Liver (tissue), 9 donors: Measurements from ENCODE around the gene GRM2. TPM values are rescaled to one million over a fixed set of nuclear protein-coding genes. Genes with fewer than 3 reads are reported as not detected.

Experiments used
- DNase-seq: peaks from one replicate; pipeline ENCODE4 v3.0.0-alpha.2; 2017; ENCODE audit warnings: low spot score
- H3K27ac ChIP-seq, 2 donors: one replicate each; pipeline ENCODE4 v1.7.0; 2013; ENCODE audit warnings: inconsistent platforms in 2 of 2, low read length in 2 of 2, control low read depth in 1 of 2, low read depth in 1 of 2, mild to moderate bottlenecking in 1 of 2
- H3K27me3 ChIP-seq, 4 donors: one replicate each; pipeline versions ENCODE4 v1.6.1 to v1.7.0; 2013; ENCODE audit warnings: low read length in 3 of 4, inconsistent platforms in 1 of 4, mild to moderate bottlenecking in 1 of 4, moderate library complexity in 1 of 4; ENCODE audit not compliant: control insufficient read depth in 4 of 4, insufficient read depth in 4 of 4
- H3K36me3 ChIP-seq, 4 donors: one replicate each; pipeline versions ENCODE4 v1.6.1 to v1.7.0; 2013; ENCODE audit warnings: low read length in 3 of 4, mild to moderate bottlenecking in 3 of 4, low read depth in 1 of 4, moderate library complexity in 1 of 4; ENCODE audit not compliant: control insufficient read depth in 4 of 4, insufficient read depth in 3 of 4
- H3K4me1 ChIP-seq, 4 donors: one replicate each; pipeline versions ENCODE4 v1.6.1 to v1.7.0; 2013; ENCODE audit warnings: low read length in 3 of 4, mild to moderate bottlenecking in 3 of 4, moderate library complexity in 1 of 4; ENCODE audit not compliant: control insufficient read depth in 4 of 4, insufficient read depth in 4 of 4
- H3K4me3 ChIP-seq, 3 donors: one replicate each; pipeline versions ENCODE4 v1.6.1 to v1.7.0; 2013; ENCODE audit warnings: low read length in 3 of 3, control low read depth in 1 of 3, low read depth in 1 of 3, mild to moderate bottlenecking in 1 of 3
- H3K9ac ChIP-seq, 2 donors: one replicate each; pipeline ENCODE4 v1.7.0; 2013; ENCODE audit warnings: low read length in 2 of 2, mild to moderate bottlenecking in 2 of 2, moderate library complexity in 2 of 2, control low read depth in 1 of 2, low read depth in 1 of 2
- H3K9me3 ChIP-seq, 4 donors: one replicate each; pipeline versions ENCODE4 v1.6.1 to v1.7.0; 2013; ENCODE audit warnings: low read length in 3 of 4; ENCODE audit not compliant: control insufficient read depth in 4 of 4
- ATF3 ChIP-seq: IDR thresholded peaks from 2 replicates; pipeline ENCODE4 v1.6.1; 2016; ENCODE audit warnings: antibody characterized with exemption
- CTCF ChIP-seq: fragments of 150-350 bp; IDR thresholded peaks from 2 replicates; pipeline ENCODE4 v1.5.1; 2017; ENCODE audit warnings: improper control_type of control experiment, low read depth, low read length; ENCODE audit not compliant: missing input control
- EGR1 ChIP-seq, 2 donors: IDR thresholded peaks; 2 replicates each; pipeline ENCODE4 v1.6.1; 2016 to 2018; ENCODE audit warnings: antibody characterized with exemption in 2 of 2, low read depth in 2 of 2
- FOXA1 ChIP-seq: IDR thresholded peaks from 2 replicates; pipeline ENCODE4 v1.6.1; 2016; ENCODE audit warnings: antibody characterized with exemption
- FOXA2 ChIP-seq: IDR thresholded peaks from 2 replicates; pipeline ENCODE4 v1.6.1; 2016; ENCODE audit warnings: antibody characterized with exemption
- GABPA ChIP-seq, 2 donors: IDR thresholded peaks in 1 of 2; conservative IDR thresholded peaks in 1 of 2; 2 replicates each; pipeline ENCODE4 v1.6.1; 2016; ENCODE audit warnings: antibody characterized with exemption in 2 of 2, mild to moderate bottlenecking in 1 of 2, moderate library complexity in 1 of 2
- HNF4A ChIP-seq, 2 donors: conservative IDR thresholded peaks; 2 replicates each; pipeline ENCODE4 v1.6.1; 2016; ENCODE audit warnings: antibody characterized with exemption in 2 of 2, mild to moderate bottlenecking in 2 of 2
- HNF4G ChIP-seq: IDR thresholded peaks from 2 replicates; pipeline ENCODE4 v1.6.1; 2016; ENCODE audit warnings: antibody characterized with exemption
- JUND ChIP-seq, 2 donors: IDR thresholded peaks; 2 replicates each; pipeline ENCODE4 v1.6.1; 2016; ENCODE audit warnings: antibody characterized with exemption in 2 of 2
- MAX ChIP-seq: IDR thresholded peaks from 2 replicates; pipeline ENCODE4 v1.6.1; 2016; ENCODE audit warnings: antibody characterized with exemption
- RAD21 ChIP-seq, 2 donors: IDR thresholded peaks; 2 replicates each; pipeline ENCODE4 v1.6.1; 2016; ENCODE audit warnings: antibody characterized with exemption in 2 of 2, mild to moderate bottlenecking in 2 of 2
- REST ChIP-seq: IDR thresholded peaks from 2 replicates; pipeline ENCODE4 v1.6.1; 2016; ENCODE audit warnings: antibody characterized with exemption, mild to moderate bottlenecking
- RXRA ChIP-seq, 2 donors: IDR thresholded peaks; 2 replicates each; pipeline ENCODE4 v1.6.1; 2017 to 2018; ENCODE audit warnings: antibody characterized with exemption in 2 of 2, mild to moderate bottlenecking in 1 of 2
- SP1 ChIP-seq: IDR thresholded peaks from 2 replicates; pipeline ENCODE4 v1.6.1; 2018; ENCODE audit warnings: antibody characterized with exemption, mild to moderate bottlenecking
- TAF1 ChIP-seq: conservative IDR thresholded peaks from 2 replicates; pipeline ENCODE4 v1.6.1; 2016; ENCODE audit warnings: antibody characterized with exemption, mild to moderate bottlenecking
- YY1 ChIP-seq: IDR thresholded peaks from 2 replicates; pipeline ENCODE4 v1.6.1; 2016; ENCODE audit warnings: antibody characterized with exemption, mild to moderate bottlenecking
- ZBTB33 ChIP-seq: IDR thresholded peaks from 2 replicates; pipeline ENCODE4 v1.6.1; 2016; ENCODE audit warnings: antibody characterized with exemption
- WGBS: extraction: QIAGEN DNeasy Blood & Tissue Kit; methylation state at CpG from one replicate; pipeline ENCODE4 v1.1.7; 2013; 5-methylcytosine and 5-hydroxymethylcytosine counted together
- polyA plus RNA-seq, 2 donors: library from polyadenylated mRNA; stranded (reverse) in 1 of 2; unstranded in 1 of 2; fragments of 200-250 nt in 1 of 2; fragments of >200 nt in 1 of 2; fragmentation: Nextera tagmentation in 1 of 2; extraction: Ambion mirVana in 1 of 2; gene quantifications; one replicate each; pipeline versions ENCODE4 v1.2.1 to v1.2.3, GENCODE V29; 2013 to 2015
- total RNA-seq, 2 donors: library from RNA; depleted of rRNA; stranded (reverse); fragments of >200 nt; gene quantifications; one replicate each; pipeline ENCODE4 v1.2.3, GENCODE V29; 2014
- donor health status: healthy.
- donor health status: healthy.
- donor health status: healthy.
- donor health status: healthy.
- donor health status: healthy.

GRM2 gene
- total and polyA plus RNA-seq, 4 donors: 0.02 to 0.08 TPM; not detected in 2

GRCh38 chr3:51709004-51709420 lies 2.1 kb downstream of the GRM2 start:
- H3K36me3 ChIP-seq: peaks cover 0 to 9% (median 6%) of the 10 kb centered on the region in 4 donors
- no peaks in the 10 kb centered on the region for H3K27me3 ChIP-seq
- H3K27ac ChIP-seq: no peak overlapping the region
- no peak overlapping the region for H3K9ac ChIP-seq
- 96% methylated on average over 17 of the region's 17 CpGs for WGBS
- no peaks in the 10 kb centered on the region for H3K9me3 ChIP-seq
- no peak overlapping the region for H3K4me3 ChIP-seq
- no peak for DNase-seq
- H3K4me1 ChIP-seq: peaks cover 0 to 4% (median 1%) of the 10 kb centered on the region in 4 donors
- TF ChIP-seq FOXA2 (no peak), HNF4A (conservative IDR thresholded peaks at IDR 0.05) (no peak), GABPA (IDR thresholded peaks at IDR 0.05 in 1 of 2, conservative IDR thresholded peaks at IDR 0.05 in 1 of 2) (no peak), YY1 (no peak), FOXA1 (no peak), HNF4G (no peak), EGR1 (IDR thresholded peaks at IDR 0.05; ENCODE audit: low read depth in 2 of 2) (no peak), ZBTB33 (no peak), TAF1 (no peak)

- 77% methylated on average over 4 of the region's 4 CpGs for WGBS
- peaks cover 0 to 4% (median 2%) of the 10 kb centered on the region in 4 donors for H3K36me3 ChIP-seq
- no peaks in the 10 kb centered on the region for H3K9me3 ChIP-seq
- no peak overlapping the region for H3K27ac ChIP-seq
- H3K27me3 ChIP-seq: no peaks in the 10 kb centered on the region
- TF ChIP-seq TAF1: no peak
- TF ChIP-seq EGR1 (IDR thresholded peaks at IDR 0.05; ENCODE audit: low read depth in 2 of 2): no peak
- no peak for TF ChIP-seq RAD21 (IDR thresholded peaks at IDR 0.05)
- no peak for TF ChIP-seq MAX
- TF ChIP-seq ATF3: no peak
- no peak for TF ChIP-seq SP1
- TF ChIP-seq REST: no peak
- TF ChIP-seq HNF4G: no peak
- TF ChIP-seq GABPA (IDR thresholded peaks at IDR 0.05 in 1 of 2, conservative IDR thresholded peaks at IDR 0.05 in 1 of 2): no peak
- no peak for TF ChIP-seq JUND (IDR thresholded peaks at IDR 0.05)
- no peak for TF ChIP-seq HNF4A (conservative IDR thresholded peaks at IDR 0.05)
- TF ChIP-seq FOXA2: no peak
- no peak for TF ChIP-seq RXRA (IDR thresholded peaks at IDR 0.05)
- no peak for TF ChIP-seq CTCF
- no peak for TF ChIP-seq ZBTB33
- no peak for TF ChIP-seq FOXA1
- no peak for DNase-seq
- no peak overlapping the region for H3K9ac ChIP-seq
- H3K4me3 ChIP-seq: no peak overlapping the region
- peaks cover 0 to 4% (median 1%) of the 10 kb centered on the region in 4 donors for H3K4me1 ChIP-seq
Observed at GRCh38 chr3:51709675-51710074, 2.8 kb downstream of the GRM2 start.
